NCI-H524 treated with DMSO at 0.1 percent for 48 hours (cell line): ENCODE results near the gene DNAJC3.
"Not testable (repeated sequence)": the region's sequence is repeated elsewhere in the genome, so short reads cannot be mapped to it uniquely, and the experiment has no call there.

Experiments used
- DNase-seq: peaks from one replicate; lab custom pipeline; 2025; lab: John Stamatoyannopoulos, UW

Gene DNAJC3

DNA sequence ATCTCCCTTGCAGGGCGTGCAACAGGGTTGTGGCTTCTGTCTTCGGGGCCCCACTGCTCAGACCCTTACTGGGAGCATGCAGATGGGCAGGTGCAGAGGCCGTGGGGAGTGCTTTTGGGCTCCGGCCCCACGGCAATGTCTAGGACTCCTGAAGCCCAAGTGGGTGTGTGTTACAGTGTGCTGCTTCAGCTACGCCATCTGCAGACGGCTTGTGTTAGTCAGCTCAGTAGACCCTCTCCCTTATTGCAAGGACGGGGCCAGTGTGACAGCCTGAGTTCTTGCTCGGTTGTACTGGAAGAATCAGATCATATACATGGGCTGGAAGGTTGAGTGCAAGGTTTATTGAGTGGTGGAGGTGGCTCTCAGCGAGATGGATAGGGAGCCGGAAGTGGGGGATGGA lies 39.3 kb downstream of the DNAJC3 start:
- no peak for DNase-seq

DNA sequence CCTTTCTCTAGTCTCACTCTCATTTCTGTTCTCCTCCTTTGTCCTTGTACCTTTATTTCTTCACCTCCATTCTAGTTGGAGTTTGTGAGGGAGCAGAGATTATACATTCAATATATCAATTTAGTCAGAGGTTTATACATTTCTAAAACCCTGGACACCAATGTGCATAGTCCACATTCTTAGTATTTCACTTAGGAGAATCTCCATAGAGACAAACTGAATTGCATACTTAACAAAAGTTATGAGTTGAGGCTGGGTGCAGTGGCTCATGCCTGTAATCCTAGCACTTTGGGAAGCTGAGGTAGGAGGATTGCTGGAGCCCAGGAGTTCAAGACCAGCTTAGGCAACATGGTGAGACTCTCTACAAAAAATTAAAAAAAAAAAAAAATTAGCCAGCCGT lies 45.3 kb downstream of the DNAJC3 start:
- no peak for DNase-seq

- DNase-seq, result no peak
These were observed 46.5 kb downstream of the DNAJC3 start for GRCh38 chr13:95723438-95723837.

DNA sequence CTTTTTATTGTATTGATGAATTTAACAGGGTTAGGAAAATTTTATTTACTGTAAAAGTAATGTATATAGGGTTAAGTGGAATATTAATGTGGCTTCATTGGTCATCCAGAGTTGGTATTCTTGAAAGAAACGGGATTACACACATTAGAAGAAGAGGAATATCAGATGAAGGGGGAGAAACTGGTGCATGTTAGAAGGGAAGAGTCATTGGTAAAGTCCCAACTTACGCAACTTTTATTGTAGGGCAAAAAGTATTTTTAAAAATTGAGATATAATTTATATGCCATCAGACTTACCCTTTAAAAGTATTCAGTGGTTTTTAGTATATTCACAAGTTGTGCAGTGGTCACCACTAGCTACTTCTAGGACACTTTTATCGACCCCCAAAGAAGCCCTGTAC lies 47.3 kb downstream of the DNAJC3 start:
- no peak for DNase-seq

DNA sequence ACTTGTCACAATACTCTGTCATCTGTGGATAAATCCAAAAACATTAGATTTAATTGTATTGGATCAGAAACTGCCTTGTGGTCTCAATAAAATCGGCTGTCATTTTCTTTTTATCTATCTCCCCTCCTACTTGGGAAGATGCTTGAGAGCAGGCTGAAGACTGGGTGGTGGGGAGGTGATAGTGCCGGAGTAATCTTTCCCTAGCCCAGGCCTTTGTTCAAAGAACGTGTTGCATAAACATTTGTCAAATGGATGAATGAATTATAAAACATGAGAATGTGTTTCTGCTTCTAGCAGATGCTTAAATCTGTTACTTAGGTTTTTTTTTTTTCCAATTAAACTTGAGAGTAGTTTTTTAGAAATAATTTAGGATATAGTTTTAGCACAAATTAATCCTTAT lies 49.9 kb downstream of the DNAJC3 start:
- DNase-seq, result no peak

- DNase-seq, result no peak
These were observed 52.0 kb downstream of the DNAJC3 start for GRCh38 chr13:95728957-95729356.

DNA sequence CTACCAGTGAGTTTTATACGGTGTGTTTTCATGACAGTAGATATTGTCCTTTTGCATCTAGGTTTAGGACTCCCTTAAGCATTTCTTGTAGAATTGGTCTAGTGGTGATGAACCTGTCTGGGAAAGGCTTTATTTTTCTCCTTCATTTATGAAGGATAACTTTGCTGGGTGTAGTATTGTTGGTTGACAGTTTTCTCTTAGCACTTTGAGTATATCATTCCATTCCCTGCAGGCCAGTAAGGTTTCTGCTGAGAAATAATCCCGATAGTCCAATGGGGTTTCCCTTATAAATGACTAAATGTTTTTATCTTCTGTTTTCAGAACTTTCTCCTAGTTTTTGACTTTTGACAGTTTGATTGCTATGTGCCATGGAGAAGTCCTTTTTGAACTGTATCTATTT lies 57.2 kb downstream of the DNAJC3 start:
- no peak for DNase-seq

DNA sequence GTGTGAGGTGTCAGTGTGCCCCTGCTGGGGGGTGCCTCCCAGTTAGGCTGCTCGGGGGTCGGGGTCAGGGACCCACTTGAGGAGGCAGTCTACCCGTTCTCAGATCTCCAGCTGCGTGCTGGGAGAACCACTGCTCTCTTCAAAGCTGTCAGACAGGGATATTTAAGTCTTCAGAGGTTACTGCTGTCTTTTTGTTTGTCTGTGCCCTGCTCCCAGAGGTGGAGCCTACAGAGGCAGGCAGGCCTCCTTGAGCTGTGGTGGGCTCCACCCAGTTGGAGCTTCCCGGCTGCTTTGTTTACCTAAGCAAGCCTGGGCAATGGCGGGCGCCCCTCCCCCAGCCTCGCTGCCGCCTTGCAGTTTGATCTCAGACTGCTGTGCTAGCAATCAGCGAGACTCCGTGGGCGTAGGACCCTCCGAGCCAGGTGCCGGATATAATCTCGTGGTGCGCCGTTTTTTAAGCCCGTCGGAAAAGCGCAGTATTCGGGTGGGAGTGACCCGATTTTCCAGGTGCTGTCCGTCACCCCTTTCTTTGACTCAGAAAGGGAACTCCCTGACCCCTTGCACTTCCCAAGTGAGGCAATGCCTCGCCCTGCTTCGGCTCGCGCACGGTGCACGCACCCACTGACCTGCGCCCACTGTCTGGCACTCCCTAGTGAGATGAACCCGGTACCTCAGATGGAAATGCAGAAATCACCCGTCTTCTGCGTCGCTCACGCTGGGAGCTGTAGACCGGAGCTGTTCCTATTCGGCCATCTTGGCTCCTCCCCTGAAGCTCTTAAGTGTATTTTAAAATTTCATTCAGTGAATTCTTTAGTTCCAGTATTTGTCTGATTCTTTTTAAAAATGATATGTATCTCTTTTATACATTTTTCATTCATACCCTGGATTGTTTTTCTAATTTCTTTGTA lies 63.4 kb downstream of the DNAJC3 start:
- DNase-seq, result not testable (repeated sequence)

DNA sequence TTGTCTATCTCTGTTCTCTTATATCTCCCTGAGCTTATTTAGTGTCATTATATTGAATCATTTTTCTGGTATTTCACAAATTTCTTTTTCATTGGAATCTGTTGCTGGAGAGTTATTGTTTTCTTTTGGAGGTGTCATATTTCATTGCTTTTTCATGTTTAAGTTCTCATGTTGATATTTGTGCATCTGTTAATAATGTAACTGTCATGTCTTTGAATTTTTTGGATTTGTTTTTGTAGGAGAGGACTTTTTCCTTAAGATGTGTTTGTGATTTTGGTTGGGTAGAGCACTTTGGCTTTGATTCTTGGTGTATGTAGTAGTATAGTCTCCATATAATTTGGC lies 64.0 kb downstream of the DNAJC3 start:
- no peak for DNase-seq

GRCh38 chr13:95741584-95742563 lies 64.9 kb downstream of the DNAJC3 start:
- no peak for DNase-seq

- DNase-seq, result no peak
These were observed 66.3 kb downstream of the DNAJC3 start for GRCh38 chr13:95743192-95743591.

- DNase-seq, result no peak
These were observed 68.3 kb downstream of the DNAJC3 start for GRCh38 chr13:95745289-95745688.

DNA sequence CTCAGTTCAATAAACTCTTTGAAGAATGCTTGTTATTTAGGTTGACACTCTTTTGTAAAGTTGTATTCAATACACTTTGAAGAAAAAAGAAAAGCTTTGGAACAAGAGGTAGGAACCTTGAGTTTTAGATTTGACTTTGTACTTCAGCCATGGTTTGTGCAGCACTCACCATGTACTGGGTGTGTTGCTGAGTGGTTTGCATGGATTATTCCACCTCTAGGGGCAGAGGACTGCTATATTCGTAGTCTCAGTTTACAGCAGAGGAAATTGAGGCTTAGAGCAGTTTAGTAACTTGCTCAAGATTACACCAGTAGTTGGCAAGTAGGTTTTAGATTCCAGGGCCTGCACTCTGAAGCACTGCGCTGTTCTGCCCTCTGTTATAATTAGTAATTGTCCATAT lies 68.8 kb downstream of the DNAJC3 start:
- DNase-seq, result no peak

- no peak for DNase-seq
These were observed 72.6 kb downstream of the DNAJC3 start for GRCh38 chr13:95749545-95749944.

DNA sequence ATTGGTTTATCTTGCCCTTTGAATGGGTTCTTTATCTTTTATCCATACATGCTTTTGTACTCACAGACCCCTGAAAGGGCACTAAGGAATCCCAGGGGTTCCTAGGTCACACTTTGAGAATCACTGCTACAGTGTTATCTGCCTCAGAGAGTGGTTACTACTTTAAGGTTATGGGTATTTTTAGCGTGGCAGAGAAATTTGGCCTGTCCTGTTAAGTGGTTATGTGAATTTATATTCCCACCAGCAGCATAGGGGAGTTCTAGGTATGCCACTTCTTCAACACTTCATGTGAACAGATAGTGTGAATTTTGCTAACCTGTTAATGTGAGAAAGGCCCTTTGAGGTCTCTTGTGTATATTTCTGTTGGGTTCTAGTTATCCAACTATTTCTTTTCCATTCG lies 75.7 kb downstream of the DNAJC3 start:
- DNase-seq, result no peak

DNA sequence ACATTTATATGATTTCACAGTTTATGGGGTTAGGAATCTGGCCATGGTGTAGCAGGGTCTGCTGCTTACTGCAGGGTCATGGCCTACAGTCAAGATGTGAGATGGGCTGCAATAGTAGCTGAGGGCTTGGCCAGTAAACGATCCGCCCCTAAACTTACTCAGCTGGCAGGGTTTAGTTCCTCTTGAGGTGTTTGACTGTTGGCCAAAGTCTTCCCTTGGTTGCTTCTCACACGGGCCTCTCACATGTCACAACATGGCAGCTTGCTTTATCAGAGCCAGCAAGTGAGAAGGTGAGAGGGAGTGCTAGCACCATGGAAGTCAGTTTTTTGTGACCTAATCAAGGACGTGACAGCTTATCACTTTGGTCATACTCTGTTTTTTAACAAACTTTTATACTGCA lies 77.1 kb downstream of the DNAJC3 start:
- no peak for DNase-seq

- no peak for DNase-seq
These were observed 79.1 kb downstream of the DNAJC3 start for GRCh38 chr13:95756072-95756471.

- not testable (repeated sequence) for DNase-seq
These were observed 85.7 kb downstream of the DNAJC3 start for GRCh38 chr13:95762626-95763025.

DNA sequence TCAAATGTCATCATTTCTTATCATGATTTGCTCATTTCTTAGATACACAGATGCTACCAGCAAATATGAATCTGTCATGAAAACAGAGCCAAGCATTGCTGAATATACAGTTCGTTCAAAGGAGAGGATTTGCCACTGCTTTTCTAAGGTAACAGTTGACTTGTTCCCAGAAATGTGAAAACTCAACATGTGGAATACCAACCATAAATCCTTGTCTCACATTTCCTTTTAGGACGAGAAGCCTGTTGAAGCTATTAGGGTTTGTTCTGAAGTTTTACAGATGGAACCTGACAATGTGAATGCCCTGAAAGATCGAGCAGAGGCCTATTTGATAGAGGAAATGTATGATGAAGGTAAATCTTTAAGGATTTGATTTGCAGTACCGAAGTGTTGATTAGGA lies 86.7 kb downstream of the DNAJC3 start:
- DNase-seq, result no peak

- DNase-seq, result no peak
These were observed 95.0 kb downstream of the DNAJC3 start for GRCh38 chr13:95771905-95772304.

- DNase-seq, result no peak
These were observed 102.6 kb downstream of the DNAJC3 start for GRCh38 chr13:95779522-95779921.

GRCh38 chr13:95781016-95781415 lies 104.1 kb downstream of the DNAJC3 start:
- no peak for DNase-seq

DNA sequence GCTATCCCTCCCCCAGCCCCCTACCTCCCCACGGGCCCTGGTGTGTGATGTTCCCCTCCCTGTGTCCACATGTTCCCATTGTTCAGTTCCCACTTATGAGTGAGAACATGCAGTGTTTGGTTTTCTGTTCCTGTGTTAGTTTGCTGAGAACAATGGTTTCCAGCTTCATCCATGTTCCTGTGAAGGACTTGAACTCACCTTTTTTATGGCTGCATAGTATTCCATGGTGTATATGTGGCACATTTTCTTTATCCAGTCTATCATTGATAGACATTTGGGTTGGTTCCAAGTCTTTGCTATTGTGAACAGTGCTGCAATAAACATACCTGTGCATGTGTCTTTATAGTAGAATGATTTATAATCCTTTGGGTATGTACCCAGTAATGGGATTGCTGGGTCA lies 105.0 kb downstream of the DNAJC3 start:
- DNase-seq, result not testable (repeated sequence)
